DND-41 (cell line): ENCODE results near the gene TAF1D.

Source experiments
- CTCF ChIP-seq: IDR thresholded peaks from 2 replicates; pipeline ENCODE4 v1.5.1; 2012; ENCODE audit warnings: borderline replicate concordance, low read length, moderate library complexity, mild to moderate bottlenecking; ENCODE audit not compliant: poor library complexity, severe bottlenecking; ENCODE audit errors: extremely low read depth
- EZH2 ChIP-seq: IDR thresholded peaks from 3 replicates; pipeline ENCODE4 v1.6.1; 2012; ENCODE audit warnings: borderline replicate concordance, low read depth, mild to moderate bottlenecking, moderate library complexity, low read length, inconsistent platforms; ENCODE audit not compliant: severe bottlenecking

GRCh38 chr11:93761910-93762309 is 20.6 kb upstream of the TAF1D start:
- TF ChIP-seq CTCF (no peak), EZH2 (no peak)
